Subcutaneous adipose tissue (tissue), 4 donors: ENCODE results near the gene ZNF396. TPM values are rescaled to one million over a fixed set of nuclear protein-coding genes. Genes with fewer than 3 reads are reported as not detected.

Experiments
- total RNA-seq, 4 donors: library from RNA; depleted of rRNA; stranded (reverse); fragments of >200 nt; gene quantifications; one replicate each; pipeline ENCODE4 v1.1.0, GENCODE V29; 2016
- TF ChIP-seq, protein P1 (sequence below): fragments of 450-650 bp; IDR thresholded peaks from one replicate; pipeline ENCODE4 v1.5.1; 2016; ENCODE audit warnings: low read depth, mild to moderate bottlenecking, control low read depth, antibody characterized with exemption, moderate library complexity

The ZNF396 gene
- total RNA-seq, 4 donors from 2014 or later = 1.5 to 4.2 (median 2.5) TPM

DNA sequence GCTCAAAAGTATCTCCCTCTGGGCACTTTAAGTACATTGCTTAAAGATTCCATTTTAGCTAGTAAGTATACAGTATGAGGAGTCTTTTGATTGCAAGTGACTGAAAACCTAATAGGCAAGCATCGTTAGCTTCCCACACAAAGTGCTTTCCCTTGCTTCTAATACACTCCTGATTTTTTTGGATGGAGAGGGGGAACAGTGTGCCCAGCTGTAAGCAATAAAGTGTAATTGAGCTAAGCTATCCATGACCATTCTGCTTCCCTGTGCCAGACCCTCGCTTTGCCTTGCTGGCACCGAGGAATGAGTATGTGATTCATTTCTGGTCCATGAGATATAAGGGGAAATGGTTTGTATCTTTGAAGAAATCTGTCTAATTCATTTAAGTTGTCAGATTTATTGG, 29.1 kb downstream of the ZNF396 start:
- TF ChIP-seq, protein P1, sequence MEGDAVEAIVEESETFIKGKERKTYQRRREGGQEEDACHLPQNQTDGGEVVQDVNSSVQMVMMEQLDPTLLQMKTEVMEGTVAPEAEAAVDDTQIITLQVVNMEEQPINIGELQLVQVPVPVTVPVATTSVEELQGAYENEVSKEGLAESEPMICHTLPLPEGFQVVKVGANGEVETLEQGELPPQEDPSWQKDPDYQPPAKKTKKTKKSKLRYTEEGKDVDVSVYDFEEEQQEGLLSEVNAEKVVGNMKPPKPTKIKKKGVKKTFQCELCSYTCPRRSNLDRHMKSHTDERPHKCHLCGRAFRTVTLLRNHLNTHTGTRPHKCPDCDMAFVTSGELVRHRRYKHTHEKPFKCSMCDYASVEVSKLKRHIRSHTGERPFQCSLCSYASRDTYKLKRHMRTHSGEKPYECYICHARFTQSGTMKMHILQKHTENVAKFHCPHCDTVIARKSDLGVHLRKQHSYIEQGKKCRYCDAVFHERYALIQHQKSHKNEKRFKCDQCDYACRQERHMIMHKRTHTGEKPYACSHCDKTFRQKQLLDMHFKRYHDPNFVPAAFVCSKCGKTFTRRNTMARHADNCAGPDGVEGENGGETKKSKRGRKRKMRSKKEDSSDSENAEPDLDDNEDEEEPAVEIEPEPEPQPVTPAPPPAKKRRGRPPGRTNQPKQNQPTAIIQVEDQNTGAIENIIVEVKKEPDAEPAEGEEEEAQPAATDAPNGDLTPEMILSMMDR = no peak

DNA sequence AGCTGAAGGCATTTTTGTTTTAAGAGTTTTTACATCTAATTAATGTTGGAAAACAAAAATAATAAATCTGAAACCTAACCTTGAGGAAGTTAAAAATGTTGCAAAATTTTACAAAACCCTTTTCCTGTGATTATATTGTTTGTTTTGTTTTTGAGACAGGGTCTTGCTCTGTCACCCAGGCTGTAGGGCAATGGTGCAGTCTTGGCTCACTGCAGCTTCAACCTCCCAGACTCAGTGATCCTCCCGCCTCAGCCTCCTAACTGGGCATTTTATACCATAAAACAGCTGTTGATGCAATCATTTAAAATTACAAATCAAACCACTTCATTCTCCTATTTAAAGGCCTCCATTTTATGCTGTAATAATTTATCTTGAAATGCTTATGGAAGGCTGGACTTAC, 31.2 kb downstream of the ZNF396 start:
- TF ChIP-seq, protein P1 = no peak

DNA sequence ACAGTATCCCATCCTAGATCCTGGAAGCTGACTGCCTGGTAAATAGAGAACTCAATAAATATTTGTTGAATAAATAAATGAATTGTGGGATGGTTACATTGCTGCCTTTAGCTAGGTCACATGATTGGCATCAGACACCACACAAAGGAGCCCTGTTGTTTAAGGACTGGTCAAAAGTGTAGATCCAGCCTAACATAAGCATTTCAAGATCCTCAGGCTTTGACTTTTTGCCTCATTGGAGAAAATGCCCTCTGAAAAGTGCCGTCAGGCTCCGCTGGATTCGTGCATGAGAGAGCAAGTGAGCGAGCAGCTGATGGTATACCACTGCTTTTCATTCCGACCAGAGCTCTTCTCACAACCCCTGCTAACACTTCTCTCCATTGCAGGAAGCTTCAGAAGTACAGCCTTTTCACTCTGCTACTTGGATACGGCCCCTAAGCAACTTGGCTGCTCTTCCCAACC, 31.6 kb downstream of the ZNF396 start:
- TF ChIP-seq, protein P1 = no peak

DNA sequence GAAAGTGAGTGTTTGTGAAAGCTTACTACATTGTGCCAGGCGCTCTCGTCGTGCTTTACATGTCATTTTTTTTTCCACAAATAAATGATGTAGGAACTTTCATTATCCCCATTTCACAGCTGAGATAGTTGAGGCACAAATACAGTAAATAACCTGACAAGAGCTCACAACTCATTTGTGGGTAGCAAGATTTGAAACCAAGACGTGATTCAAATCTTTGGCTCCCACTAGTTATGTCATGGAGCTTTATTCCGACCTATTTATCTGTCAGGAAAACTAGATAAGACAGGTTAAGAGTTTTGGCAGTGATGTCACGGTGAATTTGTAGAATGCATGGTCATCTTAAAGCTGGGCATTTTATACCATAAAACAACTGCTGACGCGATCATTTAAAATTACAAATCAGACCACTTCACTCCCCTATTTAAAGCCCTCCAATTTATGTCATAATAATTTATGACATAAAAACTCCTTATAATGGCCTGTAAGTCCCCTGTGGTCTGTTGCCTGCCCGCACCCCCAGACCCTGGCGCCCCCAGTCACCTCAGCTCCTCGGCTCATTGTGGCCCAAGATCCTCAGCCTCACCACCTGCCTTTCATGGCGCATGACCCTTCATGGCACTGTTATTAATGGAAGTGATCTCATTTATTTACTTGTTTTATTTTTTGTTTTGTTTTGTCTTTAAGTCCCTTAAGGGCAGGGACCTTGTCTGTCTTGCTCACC, 32.2 kb downstream of the ZNF396 start:
- TF ChIP-seq, protein P1 = no peak

DNA sequence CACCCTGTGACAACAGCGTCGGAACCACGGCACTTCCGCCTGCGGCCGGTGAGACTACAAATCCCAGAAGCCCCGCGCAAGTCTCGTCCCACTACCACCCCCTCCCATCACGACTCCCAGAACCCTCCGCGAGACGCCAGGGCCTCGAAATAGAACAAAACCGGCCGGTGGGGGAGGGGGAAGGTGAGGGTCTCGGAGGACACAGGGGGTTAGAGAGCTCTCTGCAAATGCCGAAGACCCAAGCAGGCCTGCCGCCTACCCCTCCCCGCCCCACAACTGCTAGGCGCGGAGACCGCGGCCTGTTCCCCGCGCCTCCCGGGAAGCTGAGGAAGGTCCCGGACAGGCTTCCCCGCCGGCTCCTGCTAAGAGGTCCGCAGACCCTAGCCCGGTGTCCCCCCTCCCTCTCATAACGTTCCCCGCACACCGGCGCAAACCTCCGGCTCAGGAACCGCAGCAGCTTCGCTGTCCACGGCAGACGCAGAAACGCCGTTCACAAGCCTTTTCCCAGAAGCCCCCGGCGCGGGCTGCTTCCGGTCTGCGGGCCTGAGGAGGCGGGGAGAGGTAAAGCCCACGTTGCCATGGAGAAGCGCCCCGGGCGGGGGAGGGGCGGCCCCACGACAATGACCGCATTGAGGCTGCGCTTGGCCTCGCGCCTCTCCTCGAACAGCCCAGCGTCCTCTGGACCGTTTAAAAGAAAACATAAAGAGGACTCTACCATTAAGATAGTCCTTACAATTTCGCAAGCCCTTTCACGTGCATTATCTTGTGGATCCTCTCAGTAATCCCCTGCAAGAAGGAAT, 33.0 kb downstream of the ZNF396 start, which contains the start of gene ZNF24:
Gene ZNF24, minus strand, starts transcription at position 485 of the 800 bp plus-strand sequence. CDS start 3,770 bp downstream, outside the sequence.
- TF ChIP-seq, protein P1 = no peak

DNA sequence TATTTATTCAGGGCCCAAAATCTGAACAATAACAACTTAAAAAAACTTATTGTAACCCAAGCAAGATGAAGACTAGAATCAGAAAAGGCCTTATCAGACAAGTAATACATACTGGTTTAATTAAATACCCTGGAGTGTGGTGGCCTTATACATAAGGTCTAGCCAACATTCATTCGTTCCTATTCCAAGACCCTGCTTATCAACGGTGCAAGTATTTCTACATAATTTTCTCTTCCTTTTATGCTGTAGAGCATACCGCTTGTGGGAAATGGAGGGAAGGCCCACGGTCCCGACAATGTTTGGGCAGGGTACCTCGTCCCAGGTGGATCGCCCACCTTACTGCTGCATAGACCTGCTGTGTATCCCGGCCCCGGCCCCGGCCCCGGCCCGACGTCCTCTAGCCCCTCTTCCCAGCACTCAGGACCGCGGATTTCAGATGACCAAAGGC, 33.6 kb downstream of the ZNF396 start:
- TF ChIP-seq, protein P1 = no peak

DNA sequence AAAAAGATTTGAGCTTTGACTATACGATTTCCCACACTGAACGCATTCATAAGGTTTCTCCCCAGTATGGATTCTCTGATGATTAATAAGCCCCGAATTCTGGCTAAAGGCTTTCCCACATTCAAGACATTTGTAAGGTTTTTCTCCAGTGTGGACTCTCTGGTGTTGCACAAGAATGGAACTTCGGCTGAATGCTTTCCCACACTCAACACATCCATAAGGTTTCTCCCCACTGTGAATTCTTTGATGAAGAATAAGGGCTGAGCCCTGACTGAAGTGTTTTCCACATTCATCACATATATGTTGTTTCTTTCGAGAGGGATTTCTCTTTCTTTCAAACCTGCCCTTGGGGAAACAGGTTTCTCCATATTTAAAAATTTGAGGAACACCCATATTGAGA, 39.9 kb downstream of the ZNF396 start:
- TF ChIP-seq, protein P1 = no peak
